Urinary bladder (tissue), 4 donors: Measurements from ENCODE around the gene GALNT15. TPM values are rescaled to one million over a fixed set of nuclear protein-coding genes. Genes with fewer than 3 reads are reported as not detected.

Source experiments
- DNase-seq: peaks from one replicate; pipeline ENCODE4 v3.0.0-alpha.2; 2015; ENCODE audit errors: extremely low spot score
- H3K27ac ChIP-seq: one replicate; pipeline ENCODE4 v1.5.1; 2013; ENCODE audit warnings: low read depth, mild to moderate bottlenecking, moderate library complexity
- H3K36me3 ChIP-seq: one replicate; pipeline ENCODE4 v1.6.1; 2013; ENCODE audit warnings: mild to moderate bottlenecking, moderate library complexity; ENCODE audit not compliant: insufficient read depth
- H3K4me1 ChIP-seq: one replicate; pipeline ENCODE4 v1.6.1; 2013; ENCODE audit warnings: mild to moderate bottlenecking, moderate library complexity; ENCODE audit not compliant: insufficient read depth
- H3K4me3 ChIP-seq: one replicate; pipeline ENCODE4 v1.5.1; 2013; ENCODE audit warnings: low read depth, low read length
- WGBS: extraction: QIAGEN DNeasy Blood & Tissue Kit; methylation state at CpG from one replicate; pipeline ENCODE4 v1.1.7; 2013; 5-methylcytosine and 5-hydroxymethylcytosine counted together
- polyA plus RNA-seq: library from polyadenylated mRNA; stranded (reverse); fragments of 200-250 nt; gene quantifications from one replicate; pipeline ENCODE4 v1.2.3, GENCODE V29; 2013
- total RNA-seq: library from RNA; depleted of rRNA; stranded (reverse); fragments of >200 nt; gene quantifications from one replicate; pipeline ENCODE4 v1.2.3, GENCODE V29; 2014
- donor health status: healthy with polysubstance abuse.
- donor health status: healthy.

GALNT15 gene
- total and polyA plus RNA-seq, 2 donors = 6.0 to 121 TPM

- 62% methylated on average over 7 of the region's 7 CpGs for WGBS
- H3K36me3 ChIP-seq = no peaks in the 10 kb centered on the region
- H3K4me1 ChIP-seq = no peaks in the 10 kb centered on the region
- H3K27ac ChIP-seq = no peak overlapping the region
- H3K4me3 ChIP-seq = no peak overlapping the region
- DNase-seq = no peak
These were observed 9.3 kb downstream of the GALNT15 start for GRCh38 chr3:16183601-16184270.

GRCh38 chr3:16186086-16186485 lies 11.6 kb downstream of the GALNT15 start:
- Histone ChIP-seq H3K27ac (no peak overlapping the region), H3K4me1 (no peaks in the 10 kb centered on the region), H3K36me3 (no peaks in the 10 kb centered on the region), H3K4me3 (no peak overlapping the region)
- 46% methylated on average over 1 of the region's 1 CpG for WGBS
- DNase-seq = no peak

DNA sequence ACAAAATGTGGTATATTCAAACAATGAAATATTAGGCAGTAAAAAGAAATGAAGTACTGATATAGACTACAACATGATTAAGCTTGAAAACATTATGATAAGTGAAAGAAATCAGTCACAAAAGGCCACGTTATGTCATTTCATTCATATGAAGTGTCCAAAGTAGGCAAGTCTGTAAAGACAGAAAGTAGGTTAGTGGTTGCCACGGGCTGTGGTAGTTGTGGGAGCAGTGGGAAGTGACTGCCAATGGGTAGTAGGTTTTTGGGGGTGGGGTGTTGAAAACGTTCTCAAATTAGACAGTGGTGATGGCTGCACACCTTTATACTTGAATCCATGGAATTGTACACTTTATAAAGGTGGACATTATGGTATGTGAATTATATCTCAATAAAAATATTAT lies 12.1 kb downstream of the GALNT15 start:
- H3K4me3 ChIP-seq = no peak overlapping the region
- no peaks in the 10 kb centered on the region for H3K36me3 ChIP-seq
- no peak overlapping the region for H3K27ac ChIP-seq
- H3K4me1 ChIP-seq = no peaks in the 10 kb centered on the region
- whole genome bisulfite sequencing = 69% methylated on average over 3 of the region's 3 CpGs
- no peak for DNase-seq

GRCh38 chr3:16187213-16187790 lies 12.8 kb downstream of the GALNT15 start:
- H3K27ac ChIP-seq = no peak overlapping the region
- H3K36me3 ChIP-seq = no peaks in the 10 kb centered on the region
- H3K4me1 ChIP-seq = no peaks in the 10 kb centered on the region
- no peak overlapping the region for H3K4me3 ChIP-seq
- 83% methylated on average over 5 of the region's 5 CpGs for WGBS
- no peak for DNase-seq

- no peak overlapping the region for H3K4me3 ChIP-seq
- WGBS = 85% methylated on average over 6 of the region's 6 CpGs
- H3K36me3 ChIP-seq = no peaks in the 10 kb centered on the region
- H3K27ac ChIP-seq = no peak overlapping the region
- DNase-seq = no peak
- H3K4me1 ChIP-seq = no peaks in the 10 kb centered on the region
These were observed 13.6 kb downstream of the GALNT15 start for GRCh38 chr3:16188071-16188470.

GRCh38 chr3:16189201-16189600 lies 14.7 kb downstream of the GALNT15 start:
- no peaks in the 10 kb centered on the region for H3K36me3 ChIP-seq
- no peak overlapping the region for H3K4me3 ChIP-seq

DNA sequence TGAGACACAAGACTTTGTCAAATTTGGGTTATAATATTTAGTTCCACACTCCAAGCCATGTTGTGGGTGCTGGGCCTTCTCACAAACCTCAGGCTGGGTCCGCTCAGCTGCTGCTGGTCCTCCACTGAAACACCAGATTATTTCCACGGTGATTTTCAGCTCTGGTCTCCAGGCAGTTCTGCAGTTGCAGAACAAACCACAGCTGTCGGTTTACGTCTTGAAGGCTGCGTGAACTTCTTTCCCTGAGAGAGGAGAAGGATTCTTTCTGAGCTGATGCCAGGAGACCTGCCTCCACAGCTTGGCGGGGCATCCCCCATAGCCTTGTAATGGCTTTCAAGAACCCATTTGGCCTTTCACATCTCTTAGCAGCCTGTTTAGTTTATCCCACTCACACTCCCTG lies 16.2 kb downstream of the GALNT15 start:
- Histone ChIP-seq H3K4me3 (no peak overlapping the region), H3K4me1 (no peaks in the 10 kb centered on the region), H3K27ac (no peak overlapping the region), H3K36me3 (no peaks in the 10 kb centered on the region)
- WGBS = 62% methylated on average over 6 of the region's 6 CpGs
- no peak for DNase-seq

More at GRCh38 chr3:16189201-16189600, 14.7 kb downstream of the GALNT15 start:
- Histone ChIP-seq H3K27ac (no peak overlapping the region), H3K4me1 (no peaks in the 10 kb centered on the region)
- no peak for DNase-seq

DNA sequence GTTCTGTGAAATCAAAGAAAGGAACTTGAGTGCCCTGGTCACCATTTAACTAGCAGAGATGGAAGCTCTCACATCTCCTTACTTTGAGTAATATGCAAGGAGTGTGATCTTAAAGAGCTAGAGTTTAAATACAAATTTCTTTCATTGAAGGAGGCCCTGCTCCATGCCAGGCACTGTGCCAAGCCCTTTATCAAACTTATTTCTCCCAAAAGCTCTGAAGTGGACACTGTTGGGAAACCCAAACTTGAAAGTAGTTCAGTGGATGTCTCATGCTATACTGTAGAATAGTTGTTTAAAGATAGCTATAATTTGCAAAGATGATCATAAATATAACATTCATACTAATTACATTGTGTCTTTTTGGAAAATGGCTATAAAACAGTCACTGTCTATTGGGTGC lies 17.1 kb downstream of the GALNT15 start:
- H3K27ac ChIP-seq = no peak overlapping the region
- H3K36me3 ChIP-seq = no peaks in the 10 kb centered on the region
- no peak for DNase-seq
- no peaks in the 10 kb centered on the region for H3K4me1 ChIP-seq
- H3K4me3 ChIP-seq = no peak overlapping the region

DNA sequence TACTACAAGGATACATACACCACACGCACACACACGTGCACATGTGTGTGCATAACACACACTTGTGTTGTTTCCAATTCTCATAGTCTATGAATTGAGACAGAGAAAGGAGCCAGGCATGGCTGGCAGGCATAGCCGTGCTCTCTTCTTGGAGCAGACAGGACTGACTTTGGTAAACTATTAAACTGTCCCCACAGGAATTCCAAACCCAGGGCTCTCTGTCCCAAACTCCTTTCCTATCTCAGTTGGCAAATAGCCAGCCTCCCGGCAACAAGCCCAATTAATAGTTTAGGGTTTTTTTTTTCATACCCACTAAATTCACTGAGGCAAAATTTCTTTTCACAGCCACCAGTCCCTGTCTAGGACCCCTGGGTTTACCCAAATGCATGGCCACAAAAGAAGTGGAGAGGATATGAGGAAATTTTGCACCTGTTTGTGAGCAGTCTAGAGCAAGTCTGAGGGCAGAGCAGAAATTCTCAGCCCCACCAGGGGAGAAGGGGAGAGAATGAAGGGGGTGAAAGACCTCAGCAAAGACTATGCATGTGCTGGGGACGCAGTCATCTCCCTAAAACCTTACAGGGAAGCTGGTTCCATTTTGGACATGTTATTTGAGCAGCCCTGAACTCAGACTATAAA lies 17.8 kb downstream of the GALNT15 start:
- Histone ChIP-seq H3K4me1 (no peaks in the 10 kb centered on the region), H3K4me3 (no peak overlapping the region), H3K27ac (no peak overlapping the region), H3K36me3 (no peaks in the 10 kb centered on the region)
- WGBS = 58% methylated on average over 5 of the region's 5 CpGs
- no peak for DNase-seq

DNA sequence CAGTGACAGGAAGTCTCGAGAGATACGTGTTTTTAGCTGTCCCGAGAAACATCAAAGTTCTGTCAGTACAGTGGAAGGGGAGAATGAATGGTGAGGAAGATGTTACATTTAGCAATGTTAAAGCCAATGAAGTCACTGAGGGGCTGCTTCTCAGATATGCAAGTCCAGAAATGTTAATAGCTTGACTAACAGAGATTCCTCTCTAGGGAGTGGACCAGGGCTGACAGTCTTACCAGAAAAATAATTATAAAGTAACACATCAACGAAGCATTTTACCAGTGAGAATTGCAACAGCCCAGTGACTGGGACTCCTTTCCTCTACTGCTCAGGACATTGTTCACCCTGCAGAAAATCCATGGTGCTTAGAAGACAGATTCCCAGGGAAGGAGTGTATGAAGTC lies 23.9 kb downstream of the GALNT15 start:
- no peak for DNase-seq
- Histone ChIP-seq H3K27ac (no peak overlapping the region), H3K36me3 (no peaks in the 10 kb centered on the region), H3K4me3 (no peak overlapping the region), H3K4me1 (no peaks in the 10 kb centered on the region)
- 82% methylated on average over 4 of the region's 4 CpGs for WGBS

DNA sequence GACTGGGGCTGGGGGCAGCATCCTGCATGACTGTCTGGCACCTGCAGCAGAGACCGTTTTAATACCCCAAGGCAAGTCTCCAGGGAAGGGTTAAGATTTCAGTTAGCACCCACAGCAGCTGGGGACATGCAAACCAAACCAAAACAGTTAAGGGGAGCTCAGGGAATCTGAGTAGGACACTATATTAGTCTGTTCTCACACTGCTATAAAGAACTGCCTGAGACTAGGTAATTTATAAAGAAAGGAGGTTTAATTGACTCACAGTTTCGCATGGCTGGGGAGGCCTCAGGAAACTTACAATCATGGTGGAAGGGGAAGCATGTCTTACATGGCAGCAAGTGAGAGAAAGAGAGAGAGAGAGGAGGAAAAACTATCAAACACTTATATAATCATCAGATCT lies 25.3 kb downstream of the GALNT15 start:
- no peak overlapping the region for H3K4me3 ChIP-seq
- no peak for DNase-seq
- WGBS = 86% methylated on average over 2 of the region's 2 CpGs
- no peak overlapping the region for H3K27ac ChIP-seq
- no peaks in the 10 kb centered on the region for H3K4me1 ChIP-seq
- H3K36me3 ChIP-seq = no peaks in the 10 kb centered on the region

- DNase-seq = no peak
- WGBS = 90% methylated on average over 8 of the region's 8 CpGs
- H3K27ac ChIP-seq = no peak overlapping the region
- no peak overlapping the region for H3K4me3 ChIP-seq
- no peaks in the 10 kb centered on the region for H3K36me3 ChIP-seq
- no peaks in the 10 kb centered on the region for H3K4me1 ChIP-seq
These were observed 25.9 kb downstream of the GALNT15 start for GRCh38 chr3:16200411-16200810.

- no peaks in the 10 kb centered on the region for H3K4me1 ChIP-seq
- WGBS = 55% methylated on average over 4 of the region's 4 CpGs
- H3K4me3 ChIP-seq = no peak overlapping the region
- H3K27ac ChIP-seq = no peak overlapping the region
- no peak for DNase-seq
- H3K36me3 ChIP-seq = no peaks in the 10 kb centered on the region
These were observed 28.6 kb downstream of the GALNT15 start for GRCh38 chr3:16203031-16203430.
